ENCODE data around the gene CAPZB.

DNA sequence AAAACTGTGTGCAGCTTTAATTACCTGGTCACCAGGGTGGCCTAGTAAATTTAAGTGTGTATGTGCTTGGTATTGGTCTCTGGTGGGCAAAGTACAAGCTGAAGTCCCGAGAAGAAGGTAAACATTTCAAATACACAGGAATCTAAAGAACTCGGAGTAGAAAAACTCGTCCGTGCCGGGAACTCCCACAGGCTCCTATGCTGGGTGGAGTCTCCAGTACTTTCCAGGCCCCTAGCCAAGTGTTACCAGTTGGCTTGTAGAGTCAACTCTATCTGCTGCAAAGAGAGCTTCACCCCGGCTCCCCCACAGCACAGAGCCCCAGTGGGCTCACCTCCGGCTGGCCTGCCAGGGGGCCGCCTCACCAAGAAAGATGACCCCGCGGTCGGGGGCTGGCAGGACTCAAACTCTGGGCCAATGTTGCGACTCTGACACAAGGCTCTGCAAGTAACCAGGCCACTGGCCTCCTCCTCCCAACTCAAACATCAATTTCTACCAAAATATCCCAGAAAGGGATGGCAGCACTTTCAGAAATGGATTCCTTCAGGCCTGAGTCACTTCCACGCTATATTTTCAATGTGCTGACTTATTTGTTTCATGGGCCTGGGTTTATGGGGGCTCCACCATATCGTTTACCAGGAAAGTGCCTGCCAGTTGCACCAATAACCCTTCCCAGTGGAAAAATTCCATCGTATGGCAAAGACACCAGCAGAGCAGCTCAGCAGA lies 99.3 kb downstream of the CAPZB start:
- TF ChIP-seq, protein P1, sequence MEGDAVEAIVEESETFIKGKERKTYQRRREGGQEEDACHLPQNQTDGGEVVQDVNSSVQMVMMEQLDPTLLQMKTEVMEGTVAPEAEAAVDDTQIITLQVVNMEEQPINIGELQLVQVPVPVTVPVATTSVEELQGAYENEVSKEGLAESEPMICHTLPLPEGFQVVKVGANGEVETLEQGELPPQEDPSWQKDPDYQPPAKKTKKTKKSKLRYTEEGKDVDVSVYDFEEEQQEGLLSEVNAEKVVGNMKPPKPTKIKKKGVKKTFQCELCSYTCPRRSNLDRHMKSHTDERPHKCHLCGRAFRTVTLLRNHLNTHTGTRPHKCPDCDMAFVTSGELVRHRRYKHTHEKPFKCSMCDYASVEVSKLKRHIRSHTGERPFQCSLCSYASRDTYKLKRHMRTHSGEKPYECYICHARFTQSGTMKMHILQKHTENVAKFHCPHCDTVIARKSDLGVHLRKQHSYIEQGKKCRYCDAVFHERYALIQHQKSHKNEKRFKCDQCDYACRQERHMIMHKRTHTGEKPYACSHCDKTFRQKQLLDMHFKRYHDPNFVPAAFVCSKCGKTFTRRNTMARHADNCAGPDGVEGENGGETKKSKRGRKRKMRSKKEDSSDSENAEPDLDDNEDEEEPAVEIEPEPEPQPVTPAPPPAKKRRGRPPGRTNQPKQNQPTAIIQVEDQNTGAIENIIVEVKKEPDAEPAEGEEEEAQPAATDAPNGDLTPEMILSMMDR (IDR thresholded peaks at IDR 0.05; ENCODE audit: borderline replicate concordance, extremely low read depth, low read length, poor library complexity, severe bottlenecking) = no peak
- TF ChIP-seq EZH2 (IDR thresholded peaks at IDR 0.05; ENCODE audit: borderline replicate concordance, low read depth, low read length, severe bottlenecking) = no peak

All from DND-41 (cell line).